HPDE6-E6E7 (cell line): ENCODE measurements around the gene TTBK2.
A peak's percentile ranks its signal among the peaks of the same experiment; 100 is the strongest.
"Not testable (repeated sequence)": the region's sequence is repeated elsewhere in the genome, so short reads cannot be mapped to it uniquely, and the experiment has no call there.

Experiments used
- DNase-seq: peaks from one replicate; pipeline ENCODE4 v3.0.0; 2011; ENCODE audit warnings: missing footprints; ENCODE audit errors: extremely low spot score

Gene TTBK2

DNA sequence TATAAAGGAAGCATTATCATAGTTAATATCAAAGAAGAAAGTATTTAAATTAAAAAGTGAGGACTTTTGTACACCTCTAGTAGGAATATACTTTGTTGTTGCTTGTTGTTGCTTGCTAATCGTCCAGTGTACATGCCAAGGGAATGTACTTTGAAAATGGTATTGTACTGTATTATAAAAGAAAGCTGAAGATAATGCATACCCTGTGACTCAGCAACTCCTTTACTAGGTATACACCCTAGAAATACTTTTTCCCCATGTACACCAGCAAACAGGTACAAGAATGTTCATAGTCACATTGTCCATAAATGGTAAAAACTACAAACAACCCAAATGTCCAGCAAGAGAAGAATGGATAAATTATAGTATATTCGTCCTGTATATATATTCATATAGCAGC, 12.0 kb downstream of the TTBK2 start:
- DNase-seq = no peak

DNA sequence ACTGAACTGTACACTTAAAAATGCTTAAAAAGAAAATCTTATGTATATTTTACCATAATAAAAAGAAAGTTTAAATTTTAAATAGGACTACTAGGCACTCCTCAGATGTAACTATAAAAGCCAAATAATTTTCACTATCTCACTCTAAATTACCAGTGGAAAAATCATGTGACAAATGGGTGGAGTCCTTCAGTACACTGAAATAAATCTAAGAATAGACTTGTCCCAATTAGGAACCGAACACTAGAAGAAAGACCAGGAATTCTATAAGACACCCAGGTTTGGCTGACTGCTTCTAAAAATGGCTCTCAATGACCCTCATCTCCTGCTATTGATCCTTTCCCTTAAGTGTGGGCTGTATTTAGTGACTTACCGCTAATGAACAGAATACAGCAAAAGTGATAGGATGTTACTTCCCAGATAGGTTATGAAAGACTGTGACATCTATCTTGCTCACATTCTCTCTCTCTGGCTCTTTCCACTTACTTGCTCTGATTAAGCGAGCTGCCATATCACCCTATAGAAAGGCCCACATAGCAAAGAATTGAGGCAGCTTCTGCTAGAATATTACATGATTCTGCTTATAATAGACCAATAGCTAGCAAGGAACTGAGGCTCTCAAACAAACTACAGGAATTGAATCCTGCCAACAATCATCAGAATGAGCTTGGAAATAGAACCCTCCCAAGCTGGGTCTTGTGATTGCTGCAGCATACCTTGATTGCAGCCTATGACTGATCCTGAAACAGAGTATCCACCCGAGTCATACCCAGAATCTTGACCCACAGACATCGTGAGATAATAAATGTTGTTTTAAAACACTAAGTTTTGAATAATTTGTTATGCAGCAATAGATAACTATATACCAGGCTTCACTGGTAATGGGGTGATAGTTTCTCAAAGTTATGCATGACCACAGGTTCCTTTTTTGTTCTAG, 16.9 kb downstream of the TTBK2 start:
- DNase-seq = no peak

DNA sequence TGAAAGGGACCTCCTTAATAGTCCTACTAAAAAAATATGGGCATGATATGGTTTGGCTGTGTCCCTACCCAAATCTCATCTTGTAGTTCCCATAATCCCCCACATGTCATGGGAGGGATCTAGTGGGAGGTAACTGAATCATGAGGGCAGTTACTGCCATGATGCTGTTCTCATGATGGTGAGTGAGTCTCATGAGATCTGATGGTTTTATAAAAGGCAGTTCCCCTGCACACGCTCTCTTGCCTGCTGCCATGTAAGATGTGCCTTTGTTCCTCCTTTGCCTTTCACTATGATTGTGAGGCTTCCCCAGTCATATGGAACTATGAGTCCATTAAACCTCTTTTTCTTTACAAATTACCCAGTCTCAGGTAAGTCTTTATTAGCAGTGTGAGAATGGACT, 26.7 kb downstream of the TTBK2 start:
- DNase-seq = not testable (repeated sequence)

DNA sequence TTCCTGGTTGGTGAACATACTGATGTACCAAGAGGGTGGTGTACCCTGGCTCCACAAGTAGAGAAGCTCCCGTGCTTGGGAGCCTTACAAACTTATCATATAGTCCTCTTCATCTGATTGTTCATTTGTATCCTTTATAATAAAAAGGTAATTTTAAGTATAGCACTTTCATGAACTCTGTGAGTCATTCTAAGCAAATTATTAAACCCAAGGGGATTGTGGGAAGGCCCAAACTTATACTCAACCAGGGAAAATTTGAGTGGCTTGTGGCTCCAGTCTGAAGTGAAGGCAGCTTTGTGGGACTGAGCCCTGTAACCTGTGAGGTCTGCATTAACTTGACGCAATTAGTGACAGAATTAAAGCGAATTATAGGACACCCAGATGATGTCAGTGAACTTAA, 29.0 kb downstream of the TTBK2 start:
- DNase-seq = no peak

DNA sequence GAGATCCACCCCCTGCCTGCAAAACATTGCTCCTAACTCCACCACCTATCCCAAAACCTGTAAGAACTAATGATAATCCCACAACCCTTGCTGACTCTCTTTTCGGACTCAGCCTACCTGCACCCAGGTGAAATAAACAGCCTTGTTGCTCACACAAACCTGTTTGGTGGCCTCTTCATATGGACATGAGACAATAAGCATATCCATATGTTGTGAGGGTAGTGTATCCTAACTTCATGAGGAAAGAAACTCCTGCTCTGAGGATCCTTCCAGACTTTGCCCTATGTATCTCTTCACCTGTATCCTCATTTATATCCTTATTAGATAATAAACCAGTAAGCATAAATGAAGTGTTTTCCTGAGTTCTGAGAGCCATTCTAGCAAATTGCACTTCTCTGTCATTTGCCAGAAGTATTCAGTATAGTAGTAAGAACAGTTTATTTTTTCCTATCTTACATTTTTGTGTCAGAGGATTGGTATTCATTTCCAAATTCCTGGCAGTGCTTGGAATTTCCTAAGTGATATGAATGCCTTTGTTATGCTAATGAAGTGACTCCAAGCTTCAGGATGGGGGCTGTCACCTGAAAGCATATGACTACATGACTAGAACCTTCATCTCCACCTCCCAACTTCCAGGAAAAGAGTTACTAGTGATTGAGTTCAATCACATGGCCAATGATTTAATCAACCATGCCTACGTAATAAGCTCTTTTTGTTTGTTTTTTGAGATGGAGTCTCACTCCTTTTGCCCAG, 30.2 kb downstream of the TTBK2 start:
- peak; percentile 49 for DNase-seq

- DNase-seq = not testable (repeated sequence)
These were observed 33.2 kb downstream of the TTBK2 start for GRCh38 chr15:42887384-42887783.

- DNase-seq = no peak
These were observed 40.5 kb downstream of the TTBK2 start for GRCh38 chr15:42880121-42880520.

- no peak for DNase-seq
These were observed 41.1 kb downstream of the TTBK2 start for GRCh38 chr15:42879443-42879842.

- no peak for DNase-seq
These were observed 44.4 kb downstream of the TTBK2 start for GRCh38 chr15:42876224-42876623.

GRCh38 chr15:42868683-42869082, 51.9 kb downstream of the TTBK2 start:
- no peak for DNase-seq

GRCh38 chr15:42863572-42864239, 56.9 kb downstream of the TTBK2 start:
- no peak for DNase-seq

GRCh38 chr15:42858999-42859789, 61.4 kb downstream of the TTBK2 start:
- no peak for DNase-seq

DNA sequence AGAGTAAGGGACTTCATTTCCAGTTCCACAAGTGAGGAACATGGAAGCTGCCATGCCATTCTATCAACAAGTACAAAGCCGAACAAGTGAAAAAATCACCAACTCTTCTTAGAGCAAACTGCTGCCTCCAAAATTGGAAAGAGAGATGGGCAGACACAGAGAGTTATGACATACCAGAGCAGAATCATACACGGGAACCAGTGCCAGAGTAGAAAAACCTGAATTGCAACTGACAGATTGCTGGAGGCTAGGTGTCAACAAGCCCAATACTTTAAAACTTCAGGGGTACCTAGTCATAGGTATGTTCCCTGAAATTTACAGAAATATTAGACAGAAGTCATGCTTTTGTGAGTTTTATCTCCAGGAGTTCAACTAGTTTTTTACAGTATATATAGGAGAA, 62.0 kb downstream of the TTBK2 start:
- peak; percentile 66 for DNase-seq

DNA sequence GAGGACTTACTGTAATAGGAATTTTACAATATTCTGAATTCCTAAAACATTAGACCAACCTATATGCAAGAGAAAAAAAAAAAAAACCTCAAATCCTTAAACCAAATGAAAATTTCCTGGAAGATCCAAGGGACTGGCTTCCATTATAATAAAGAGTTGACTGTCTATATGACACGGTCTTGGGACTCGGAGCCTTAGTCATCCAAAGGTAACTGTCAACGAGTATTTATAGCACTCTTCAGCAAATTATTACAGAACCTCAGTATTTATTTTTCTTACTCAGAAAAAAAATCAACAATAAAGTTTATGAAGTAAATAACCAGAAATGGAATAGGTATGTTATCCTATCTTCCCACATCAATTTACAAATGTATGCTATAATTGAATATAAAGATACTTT, 66.0 kb downstream of the TTBK2 start:
- DNase-seq = no peak

GRCh38 chr15:42849836-42850235, 70.7 kb downstream of the TTBK2 start:
- DNase-seq = no peak

- DNase-seq = no peak
These were observed 71.7 kb downstream of the TTBK2 start for GRCh38 chr15:42848846-42849245.

DNA sequence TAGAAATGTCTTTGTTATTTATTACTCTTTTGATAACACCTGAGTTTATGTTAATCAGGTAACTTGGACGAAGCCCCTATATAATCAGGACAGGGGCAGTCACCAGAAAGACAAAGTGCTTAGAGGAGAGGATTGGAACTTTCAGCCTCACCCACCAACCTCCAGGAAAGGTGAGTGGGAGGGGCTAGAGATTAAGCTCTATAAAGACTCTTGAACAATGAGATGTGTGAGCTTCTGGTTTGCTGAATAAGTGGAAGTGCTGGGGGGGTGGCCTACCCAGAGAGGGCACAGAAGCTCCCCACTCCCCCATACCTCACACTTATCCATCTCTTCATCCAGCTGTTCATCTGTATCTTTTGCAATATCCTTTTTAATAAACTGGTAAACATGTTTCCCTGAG, 73.9 kb downstream of the TTBK2 start:
- DNase-seq = no peak

- DNase-seq = peak; percentile 14
These were observed 75.0 kb downstream of the TTBK2 start for GRCh38 chr15:42845581-42845980.

DNA sequence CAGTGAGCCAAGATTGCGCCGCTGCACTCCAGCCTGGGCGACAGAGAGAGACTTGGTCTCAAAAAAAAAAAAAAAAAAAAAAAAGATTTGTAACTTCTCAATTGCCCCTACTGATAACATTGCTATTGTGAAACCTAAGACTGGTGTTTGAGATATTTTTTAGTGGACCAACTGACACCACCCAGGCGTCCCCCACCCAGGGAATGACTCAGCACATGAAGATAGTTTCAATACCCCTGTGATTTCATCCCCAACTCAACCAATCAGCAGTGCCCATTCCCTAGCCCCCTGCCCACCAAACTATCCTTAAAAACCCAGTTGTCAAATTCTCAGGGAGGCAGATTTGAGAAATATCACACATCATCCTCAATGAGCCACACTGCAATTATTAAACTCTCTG, 76.9 kb downstream of the TTBK2 start:
- no peak for DNase-seq

GRCh38 chr15:42836251-42836650, 84.3 kb downstream of the TTBK2 start:
- DNase-seq = no peak

GRCh38 chr15:42832576-42832975, 88.0 kb downstream of the TTBK2 start:
- peak; percentile 88 for DNase-seq
